Endodermal cell (in vitro differentiated cells): ENCODE measurements around the gene KIAA1217. TPM values are rescaled to one million over a fixed set of nuclear protein-coding genes. Genes with fewer than 3 reads are reported as not detected.

ENCODE experiments used
- DNase-seq: peaks from one replicate; pipeline ENCODE4 v3.0.0-alpha.2; 2017
- H3K27ac ChIP-seq: 2 replicates; pipeline ENCODE4 v1.5.1; 2013; ENCODE audit warnings: mild to moderate bottlenecking, low read depth, low read length, moderate library complexity
- H3K27me3 ChIP-seq: 2 replicates; pipeline ENCODE4 v1.6.1; 2013; ENCODE audit warnings: mild to moderate bottlenecking, low read length, moderate library complexity; ENCODE audit not compliant: insufficient read depth, control insufficient read depth, poor library complexity, severe bottlenecking
- H3K36me3 ChIP-seq: 2 replicates; pipeline ENCODE4 v1.7.0; 2013; ENCODE audit warnings: mild to moderate bottlenecking, low read length, moderate library complexity; ENCODE audit not compliant: control insufficient read depth, insufficient read depth
- H3K4me1 ChIP-seq: one replicate; pipeline ENCODE4 v1.7.0; 2013; ENCODE audit warnings: low read length; ENCODE audit not compliant: control insufficient read depth, insufficient read depth
- H3K4me3 ChIP-seq: 2 replicates; pipeline ENCODE4 v1.5.1; 2013; ENCODE audit warnings: mild to moderate bottlenecking, low read length, moderate library complexity
- H3K9ac ChIP-seq: 2 replicates; pipeline ENCODE4 v1.6.1; 2013; ENCODE audit warnings: mild to moderate bottlenecking, low read length, moderate library complexity; ENCODE audit not compliant: poor library complexity, severe bottlenecking; ENCODE audit errors: extremely low read depth
- H3K9me3 ChIP-seq: 2 replicates; pipeline ENCODE4 v1.6.1; 2013; ENCODE audit warnings: mild to moderate bottlenecking, low read length, moderate library complexity; ENCODE audit not compliant: control insufficient read depth
- H3K27ac Mint-ChIP-seq: 2 replicates; pipeline ENCODE4 v1.8.0; 2020; ENCODE audit warnings: mixed read lengths
- H3K27me3 Mint-ChIP-seq: 2 replicates; pipeline ENCODE4 v1.8.0; 2021; ENCODE audit warnings: mild to moderate bottlenecking, mixed read lengths; ENCODE audit not compliant: insufficient read depth
- H3K36me3 Mint-ChIP-seq: 2 replicates; pipeline ENCODE4 v1.8.0; 2020; ENCODE audit warnings: low read depth, mixed read lengths
- H3K4me1 Mint-ChIP-seq: 2 replicates; pipeline ENCODE4 v1.8.0; 2020; ENCODE audit warnings: mixed read lengths
- H3K4me3 Mint-ChIP-seq: 2 replicates; pipeline ENCODE4 v1.8.0; 2020; ENCODE audit warnings: mild to moderate bottlenecking, moderate library complexity, mixed read lengths
- H3K9me3 Mint-ChIP-seq: 2 replicates; pipeline ENCODE4 v1.8.0; 2020; ENCODE audit warnings: mild to moderate bottlenecking, mixed read lengths
- CTCF ChIP-seq: fragments of 200-600 bp; sonication (generic); conservative IDR thresholded peaks from 2 replicates; pipeline ENCODE4 v1.5.0; 2021; ENCODE audit warnings: antibody characterized with exemption, mild to moderate bottlenecking
- WGBS, 2 experiments: methylation state at CpG; one replicate each; pipeline versions ENCODE4 v1.1.5 to v1.1.7; 2013; ENCODE audit warnings: missing lambda C conversion rate in 2 of 2, mixed read lengths in 1 of 2; ENCODE audit not compliant: insufficient coverage in 1 of 2, insufficient read length in 1 of 2; 5-methylcytosine and 5-hydroxymethylcytosine counted together
- total RNA-seq, 2 donors: library from RNA; stranded (reverse); fragmentation: NEBNext Ultra II Directional in 1 of 2; extraction: Animal tissue kit (Norgen Biotek cat#: 25700) in 1 of 2; gene quantifications; 2 replicates in 1 of 2; 3 replicates in 1 of 2; pipeline ENCODE4 v1.2.1, GENCODE V29; 2021

KIAA1217 gene
- total RNA-seq, 2 donors from 2014 or later = 25.4 to 27.2 TPM

GRCh38 chr10:24381235-24382010, 172.5 kb downstream of the KIAA1217 start:
- TF ChIP-seq CTCF = no peak
- no peak overlapping the region for H3K4me3 Mint-ChIP-seq
- Histone ChIP-seq H3K36me3 (peaks cover 11% of the 10 kb centered on the region), H3K4me3 (no peak overlapping the region), H3K27me3 (no peaks in the 10 kb centered on the region), H3K9ac (no peak overlapping the region), H3K9me3 (no peaks in the 10 kb centered on the region), H3K27ac (no peak overlapping the region), H3K4me1 (peaks cover 21% of the 10 kb centered on the region)
- 90 to 100% methylated on average over 5 to 9 of the region's 9 CpGs for WGBS, 2 experiments
- no peaks in the 10 kb centered on the region for H3K27me3 Mint-ChIP-seq
- peaks cover 4% of the 10 kb centered on the region for H3K36me3 Mint-ChIP-seq
- peaks cover 29% of the 10 kb centered on the region for H3K4me1 Mint-ChIP-seq
- H3K9me3 Mint-ChIP-seq = peaks cover 1% of the 10 kb centered on the region
- H3K27ac Mint-ChIP-seq = peak overlapping the region; percentile 64
- no peak for DNase-seq

- H3K9me3 ChIP-seq = no peaks in the 10 kb centered on the region
- Mint-ChIP-seq H3K27ac (peak overlapping the region; percentile 60), H3K4me1 (peaks cover 29% of the 10 kb centered on the region), H3K27me3 (no peaks in the 10 kb centered on the region), H3K36me3 (peaks cover 4% of the 10 kb centered on the region), H3K4me3 (no peak overlapping the region), H3K9me3 (peaks cover 1% of the 10 kb centered on the region)
- H3K36me3 ChIP-seq = peaks cover 11% of the 10 kb centered on the region
- no peak for TF ChIP-seq CTCF
- no peak for DNase-seq
- H3K27me3 ChIP-seq = no peaks in the 10 kb centered on the region
- no peak overlapping the region for H3K27ac ChIP-seq
- H3K4me3 ChIP-seq = no peak overlapping the region
- no peak overlapping the region for H3K9ac ChIP-seq
- peaks cover 21% of the 10 kb centered on the region for H3K4me1 ChIP-seq
- whole genome bisulfite sequencing, 2 experiments = 90 to 93% methylated on average over 2 to 3 of the region's 3 CpGs
Measured at GRCh38 chr10:24382045-24382444, 173.1 kb downstream of the KIAA1217 start.

GRCh38 chr10:24382596-24382978, 173.6 kb downstream of the KIAA1217 start:
- no peak overlapping the region for H3K4me3 ChIP-seq
- no peak for TF ChIP-seq CTCF
- DNase-seq = no peak
- H3K36me3 Mint-ChIP-seq = peaks cover 4% of the 10 kb centered on the region
- H3K9me3 ChIP-seq = no peaks in the 10 kb centered on the region
- WGBS, 2 experiments = 89 to 90% methylated on average over 2 to 3 of the region's 3 CpGs
- peaks cover 1% of the 10 kb centered on the region for H3K9me3 Mint-ChIP-seq
- peak overlapping the region; percentile 6 for H3K9ac ChIP-seq
- H3K4me3 Mint-ChIP-seq = no peak overlapping the region
- H3K27me3 Mint-ChIP-seq = no peaks in the 10 kb centered on the region
- no peak overlapping the region for H3K27ac ChIP-seq
- H3K4me1 Mint-ChIP-seq = peaks cover 29% of the 10 kb centered on the region
- no peaks in the 10 kb centered on the region for H3K27me3 ChIP-seq
- peaks cover 21% of the 10 kb centered on the region for H3K4me1 ChIP-seq
- H3K27ac Mint-ChIP-seq = peak overlapping the region; percentile 98
- peaks cover 11% of the 10 kb centered on the region for H3K36me3 ChIP-seq
